ENCODE data around the gene SRSF7. TPM values are rescaled to one million over a fixed set of nuclear protein-coding genes. Genes with fewer than 3 reads are reported as not detected.

The SRSF7 gene
- polyA plus RNA-seq, 1 donor (not counting 4 experiments of a cell fraction or from before 2014, with no cell fraction given): 316 TPM

DNA sequence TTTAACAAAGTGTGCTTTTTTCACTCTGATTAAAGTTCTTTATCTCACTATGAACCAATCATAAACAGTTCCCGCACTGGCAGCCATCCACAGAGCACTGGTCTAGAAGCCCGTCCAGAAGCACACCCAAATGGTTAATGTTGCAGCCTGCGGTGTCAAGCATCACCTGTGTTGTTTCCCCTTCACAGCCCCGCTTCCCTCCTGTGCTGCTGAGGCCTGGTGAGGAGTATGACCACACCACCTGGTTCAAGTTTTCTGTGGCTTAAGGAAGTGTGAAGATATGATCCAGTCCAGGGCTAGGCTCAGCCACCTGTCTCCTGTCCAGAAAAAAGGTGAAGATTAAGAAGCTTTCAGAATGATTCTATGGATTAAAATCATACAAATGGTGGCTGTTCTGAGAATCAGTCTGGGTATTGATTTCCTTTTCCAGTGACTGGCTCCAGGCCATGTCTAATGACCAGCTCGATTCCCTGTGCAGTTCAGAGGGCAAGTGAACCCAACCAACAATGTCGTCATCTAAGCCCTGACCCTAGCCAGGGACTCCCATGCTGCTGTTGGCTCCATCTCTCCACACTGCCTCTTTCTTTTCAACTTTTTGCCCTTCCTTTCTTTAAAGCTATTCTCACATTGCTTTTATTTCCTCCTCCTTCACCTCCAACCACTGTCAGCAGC, 17.7 kb downstream of the SRSF7 start:
- H3K4me2 ChIP-seq (ENCODE audit: control insufficient read depth, extremely low read depth, insufficient read depth, low read depth, low read length): no peak overlapping the region
- no peak overlapping the region for H3K9ac ChIP-seq (ENCODE audit: control insufficient read depth, extremely low read depth, insufficient read depth, low read length)
- DNase-seq (ENCODE audit: low read depth, low spot score) (no peak), FAIRE-seq (no peak)
- H3K27me3 ChIP-seq (ENCODE audit: control insufficient read depth, extremely low read depth, insufficient read depth, low read length): no peaks in the 10 kb centered on the region
- peaks cover 2 to 8% of the 10 kb centered on the region in 2 experiments for H3K36me3 ChIP-seq (ENCODE audit: control insufficient read depth in 2 of 2, extremely low read depth in 1 of 2, insufficient read depth in 2 of 2, low read length in 2 of 2)
- H3K79me2 ChIP-seq (ENCODE audit: control insufficient read depth, insufficient read depth, low read length): no peaks in the 10 kb centered on the region
- dilution Hi-C loops (cut with MboI; ENCODE audit: extremely low pct_ligation_motif_present, low sequenced_read_pairs): loop anchor here (25.0 kb wide), 1 partner anchor 171 kb away; no protein-coding TSS in a partner anchor
- no peaks in the 10 kb centered on the region for H4K20me1 ChIP-seq (ENCODE audit: control insufficient read depth, extremely low read depth, insufficient read depth, low read length)
- no peaks in the 10 kb centered on the region for H3K9me1 ChIP-seq (ENCODE audit: control insufficient read depth, extremely low read depth, insufficient read depth, low read length)
- no peaks in the 10 kb centered on the region for H3K4me1 ChIP-seq (ENCODE audit: control insufficient read depth, extremely low read depth, insufficient read depth, low read length)
- H2AFZ ChIP-seq (ENCODE audit: control insufficient read depth, low read length): no peak overlapping the region
- no peaks in the 10 kb centered on the region for H3K9me3 ChIP-seq (ENCODE audit: control insufficient read depth, low read depth, low read length)
- H3K4me3 ChIP-seq (ENCODE audit: control insufficient read depth in 2 of 3, extremely low read depth in 1 of 3, insufficient read depth in 2 of 3, low read depth in 1 of 3, low read length in 3 of 3): no peak overlapping the region
- H3K27ac ChIP-seq (ENCODE audit: control insufficient read depth, insufficient read depth, low read length): no peak overlapping the region
- TF ChIP-seq EZH2 (IDR thresholded peaks at IDR 0.05; ENCODE audit: low read length): no peak
- TF ChIP-seq, protein P1, sequence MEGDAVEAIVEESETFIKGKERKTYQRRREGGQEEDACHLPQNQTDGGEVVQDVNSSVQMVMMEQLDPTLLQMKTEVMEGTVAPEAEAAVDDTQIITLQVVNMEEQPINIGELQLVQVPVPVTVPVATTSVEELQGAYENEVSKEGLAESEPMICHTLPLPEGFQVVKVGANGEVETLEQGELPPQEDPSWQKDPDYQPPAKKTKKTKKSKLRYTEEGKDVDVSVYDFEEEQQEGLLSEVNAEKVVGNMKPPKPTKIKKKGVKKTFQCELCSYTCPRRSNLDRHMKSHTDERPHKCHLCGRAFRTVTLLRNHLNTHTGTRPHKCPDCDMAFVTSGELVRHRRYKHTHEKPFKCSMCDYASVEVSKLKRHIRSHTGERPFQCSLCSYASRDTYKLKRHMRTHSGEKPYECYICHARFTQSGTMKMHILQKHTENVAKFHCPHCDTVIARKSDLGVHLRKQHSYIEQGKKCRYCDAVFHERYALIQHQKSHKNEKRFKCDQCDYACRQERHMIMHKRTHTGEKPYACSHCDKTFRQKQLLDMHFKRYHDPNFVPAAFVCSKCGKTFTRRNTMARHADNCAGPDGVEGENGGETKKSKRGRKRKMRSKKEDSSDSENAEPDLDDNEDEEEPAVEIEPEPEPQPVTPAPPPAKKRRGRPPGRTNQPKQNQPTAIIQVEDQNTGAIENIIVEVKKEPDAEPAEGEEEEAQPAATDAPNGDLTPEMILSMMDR (optimal IDR thresholded peaks at IDR 0.05 in 1 of 3, IDR thresholded peaks at IDR 0.05 in 1 of 3, conservative IDR thresholded peaks at IDR 0.05 in 1 of 3; ENCODE audit: extremely low read depth in 1 of 3, insufficient read depth in 2 of 3, low read length in 3 of 3): no peak

DNA sequence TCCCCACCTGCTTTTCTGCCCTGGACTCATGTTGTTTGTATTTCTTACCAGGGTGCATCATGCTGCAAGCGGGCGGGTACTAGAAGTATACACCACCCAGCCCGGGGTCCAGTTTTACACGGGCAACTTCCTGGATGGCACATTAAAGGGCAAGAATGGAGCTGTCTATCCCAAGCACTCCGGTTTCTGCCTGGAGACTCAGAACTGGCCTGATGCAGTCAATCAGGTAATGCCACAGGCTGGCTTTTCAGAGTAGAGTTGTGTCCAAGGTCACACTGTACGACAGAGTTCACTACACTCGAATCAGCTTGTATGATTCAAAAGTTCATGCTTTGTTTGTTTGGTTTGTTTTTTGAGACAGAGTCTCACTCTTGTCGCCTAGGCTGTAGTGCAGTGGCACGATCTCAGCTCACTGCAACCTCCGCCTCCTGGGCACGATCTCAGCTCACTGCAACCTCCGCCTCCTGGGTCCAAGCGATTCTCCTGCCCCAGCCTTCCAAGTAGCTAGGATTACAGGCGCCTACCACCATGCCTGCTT, 19.4 kb downstream of the SRSF7 start:
- no peak for FAIRE-seq
- Histone ChIP-seq H3K27me3 (ENCODE audit: control insufficient read depth, extremely low read depth, insufficient read depth, low read length) (no peaks in the 10 kb centered on the region), H3K79me2 (ENCODE audit: control insufficient read depth, insufficient read depth, low read length) (no peaks in the 10 kb centered on the region), H3K4me1 (ENCODE audit: control insufficient read depth, extremely low read depth, insufficient read depth, low read length) (no peaks in the 10 kb centered on the region), H3K9ac (ENCODE audit: control insufficient read depth, extremely low read depth, insufficient read depth, low read length) (no peak overlapping the region), H3K27ac (ENCODE audit: control insufficient read depth, insufficient read depth, low read length) (no peak overlapping the region), H4K20me1 (ENCODE audit: control insufficient read depth, extremely low read depth, insufficient read depth, low read length) (no peaks in the 10 kb centered on the region), H3K4me2 (ENCODE audit: control insufficient read depth, extremely low read depth, insufficient read depth, low read depth, low read length) (no peak overlapping the region), H3K36me3 (ENCODE audit: control insufficient read depth in 2 of 2, extremely low read depth in 1 of 2, insufficient read depth in 2 of 2, low read length in 2 of 2) (no peaks in the 10 kb centered on the region), H3K4me3 (ENCODE audit: control insufficient read depth in 2 of 3, extremely low read depth in 1 of 3, insufficient read depth in 2 of 3, low read depth in 1 of 3, low read length in 3 of 3) (no peak overlapping the region), H3K9me3 (ENCODE audit: control insufficient read depth, low read depth, low read length) (no peaks in the 10 kb centered on the region), H2AFZ (ENCODE audit: control insufficient read depth, low read length) (no peak overlapping the region), H3K9me1 (ENCODE audit: control insufficient read depth, extremely low read depth, insufficient read depth, low read length) (no peaks in the 10 kb centered on the region)
- no peak for DNase-seq (ENCODE audit: low read depth, low spot score)
- dilution Hi-C loops (cut with MboI; ENCODE audit: extremely low pct_ligation_motif_present, low sequenced_read_pairs): loop anchor here (25.0 kb wide), 1 partner anchor 169 kb away; no protein-coding TSS in a partner anchor
- TF ChIP-seq, protein P1 (optimal IDR thresholded peaks at IDR 0.05 in 1 of 3, IDR thresholded peaks at IDR 0.05 in 1 of 3, conservative IDR thresholded peaks at IDR 0.05 in 1 of 3; ENCODE audit: extremely low read depth in 1 of 3, insufficient read depth in 2 of 3, low read length in 3 of 3): no peak
- no peak for TF ChIP-seq EZH2 (IDR thresholded peaks at IDR 0.05; ENCODE audit: low read length)

All from keratinocyte (primary cell).